ENCODE results near the gene C16orf89.

The C16orf89 gene

DNA sequence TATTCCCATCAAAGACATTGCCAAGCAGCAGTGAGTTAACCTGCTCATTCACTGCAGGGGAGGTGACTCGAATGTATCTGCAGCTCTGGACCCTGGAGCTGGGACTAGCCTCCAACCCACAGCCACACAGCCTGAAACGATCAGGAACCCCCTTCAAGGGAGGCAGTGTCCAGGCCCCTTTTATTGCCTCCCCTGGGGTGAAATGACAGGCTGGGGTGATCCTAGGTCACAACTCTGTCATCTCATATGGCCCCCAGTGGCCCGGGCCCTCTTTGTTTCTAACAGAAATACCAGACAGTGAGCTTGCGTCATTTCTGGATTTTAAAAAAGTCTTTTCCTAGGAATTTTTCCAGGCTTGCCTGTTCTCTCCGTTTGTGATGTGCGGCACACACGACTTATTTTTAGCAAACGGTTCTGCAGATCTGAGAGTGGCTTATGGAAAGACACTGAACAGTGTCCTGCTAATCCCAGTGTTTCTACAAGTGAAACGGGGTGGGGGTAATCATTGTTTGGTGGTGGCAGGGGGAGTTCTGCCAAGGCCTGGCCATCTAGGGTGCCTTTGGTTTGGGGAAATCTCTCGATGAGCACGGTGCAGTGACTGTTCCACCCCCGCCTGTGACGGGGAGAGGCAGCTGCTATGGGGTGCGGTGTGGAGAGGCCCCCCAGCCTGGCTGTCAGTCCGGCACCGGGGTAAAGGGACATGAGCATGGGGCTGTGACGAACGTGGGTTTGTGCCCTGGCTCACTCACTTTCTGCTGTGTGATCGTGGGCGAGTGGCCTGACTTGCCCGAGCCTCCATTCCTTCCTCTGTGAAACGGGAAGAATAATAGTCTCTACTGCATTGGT, 59.2 kb downstream of the C16orf89 start:
- in situ Hi-C loops (cut with MboI; ENCODE audit: low sequenced_read_pairs) = no loop called here

DNA sequence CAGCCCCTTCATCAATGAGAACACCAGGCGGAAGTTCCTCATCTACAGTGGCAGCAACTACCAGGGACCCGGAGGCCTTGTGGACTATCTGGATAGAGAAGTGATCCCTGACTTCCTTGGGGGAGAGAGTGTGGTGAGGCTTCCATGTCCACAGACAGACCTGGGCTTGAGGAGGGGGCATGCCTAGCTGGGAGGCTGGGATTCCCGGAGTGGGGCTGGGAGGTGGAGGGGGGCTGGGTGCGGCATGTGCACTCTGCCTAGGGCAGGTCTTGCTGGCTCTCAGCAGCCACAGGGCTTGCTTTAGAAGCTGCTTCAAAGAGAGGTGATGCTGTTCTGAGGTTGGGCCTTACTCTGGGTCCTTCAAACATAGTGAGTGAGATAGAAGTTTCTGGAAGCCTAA, 59.8 kb downstream of the C16orf89 start:
- in situ Hi-C loops (cut with MboI; ENCODE audit: low sequenced_read_pairs) = no loop called here

DNA sequence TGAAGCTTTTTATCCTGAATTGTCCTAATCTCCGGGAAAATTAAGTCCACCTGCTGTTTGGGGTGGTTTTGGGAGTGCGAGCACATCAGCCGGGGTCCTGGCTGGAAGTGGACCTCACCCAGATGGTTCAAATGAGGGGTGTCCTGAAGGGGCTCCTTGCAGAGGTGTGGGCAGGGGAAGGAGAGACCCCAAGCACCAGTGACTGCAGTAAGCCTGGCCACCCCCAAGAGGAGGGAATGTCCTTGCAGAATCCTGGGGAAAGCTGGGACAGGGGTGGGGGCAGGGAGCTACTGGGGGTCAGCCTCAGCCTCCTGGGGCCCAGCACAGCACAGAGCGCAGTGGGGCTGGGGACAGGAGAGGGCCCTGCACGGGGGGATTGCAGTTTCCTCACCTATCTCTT, 61.4 kb downstream of the C16orf89 start:
- in situ Hi-C loops (cut with MboI; ENCODE audit: low sequenced_read_pairs) = no loop called here

DNA sequence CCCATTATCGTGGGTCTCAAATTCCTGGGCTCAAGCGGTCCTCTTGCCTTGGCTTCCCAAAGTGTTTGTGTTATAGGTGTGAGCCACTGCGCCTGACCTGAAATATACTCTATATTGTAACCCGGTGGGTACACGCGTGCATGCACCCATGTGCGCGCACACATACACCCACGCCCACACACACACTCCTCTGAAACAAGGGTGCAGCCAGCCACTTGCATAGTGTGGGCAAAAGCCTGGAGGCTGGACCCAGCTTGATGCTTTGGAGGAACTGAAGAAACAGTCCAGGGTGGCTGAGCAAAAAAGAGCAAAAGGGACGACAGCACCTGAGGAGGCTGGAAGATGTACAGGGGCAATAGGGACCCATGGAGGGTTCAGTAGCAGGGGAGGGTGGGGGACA, 61.9 kb downstream of the C16orf89 start:
- in situ Hi-C loops (cut with MboI; ENCODE audit: low sequenced_read_pairs) = no loop called here

DNA sequence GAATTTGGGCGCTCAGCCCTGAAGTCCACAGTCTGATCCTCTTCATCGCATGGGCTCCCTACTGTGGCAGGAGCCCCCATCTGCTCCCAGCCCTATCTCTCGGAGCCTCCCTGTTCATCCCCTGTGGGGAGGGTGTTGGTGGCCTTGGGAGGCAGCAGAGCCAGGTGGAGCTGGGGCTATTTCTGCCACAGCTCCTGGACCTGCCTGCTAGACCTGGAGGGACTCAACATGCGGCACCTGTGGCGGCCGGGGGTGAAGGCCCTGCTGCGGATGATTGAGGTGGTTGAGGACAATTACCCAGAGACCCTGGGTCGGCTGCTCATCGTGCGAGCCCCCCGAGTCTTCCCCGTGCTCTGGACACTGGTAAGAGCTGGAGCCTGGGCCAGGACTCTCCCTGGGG, 62.5 kb downstream of the C16orf89 start:
- in situ Hi-C loops (cut with MboI; ENCODE audit: low sequenced_read_pairs) = no loop called here

DNA sequence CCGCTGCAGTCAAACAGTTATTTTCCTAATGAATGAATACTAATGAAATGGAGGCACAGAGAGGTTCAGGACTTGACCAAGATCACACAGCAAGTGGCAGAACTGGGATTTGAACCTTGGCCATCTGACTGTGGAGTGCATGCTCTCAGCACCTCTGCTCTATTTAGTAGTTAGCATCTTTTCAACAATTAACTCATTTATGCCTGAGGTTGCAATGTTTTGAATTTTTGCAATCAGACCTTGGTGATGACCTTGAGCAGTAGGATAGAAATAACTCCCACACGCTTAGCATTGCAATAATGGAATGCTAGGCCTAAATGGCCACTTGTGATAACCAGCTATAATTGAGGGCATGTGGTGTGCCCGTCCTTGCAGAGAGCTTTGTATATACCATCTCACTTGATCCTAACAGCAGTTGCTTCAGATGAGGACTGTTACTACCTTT, 63.0 kb downstream of the C16orf89 start:
- in situ Hi-C loops (cut with MboI; ENCODE audit: low sequenced_read_pairs) = no loop called here

DNA sequence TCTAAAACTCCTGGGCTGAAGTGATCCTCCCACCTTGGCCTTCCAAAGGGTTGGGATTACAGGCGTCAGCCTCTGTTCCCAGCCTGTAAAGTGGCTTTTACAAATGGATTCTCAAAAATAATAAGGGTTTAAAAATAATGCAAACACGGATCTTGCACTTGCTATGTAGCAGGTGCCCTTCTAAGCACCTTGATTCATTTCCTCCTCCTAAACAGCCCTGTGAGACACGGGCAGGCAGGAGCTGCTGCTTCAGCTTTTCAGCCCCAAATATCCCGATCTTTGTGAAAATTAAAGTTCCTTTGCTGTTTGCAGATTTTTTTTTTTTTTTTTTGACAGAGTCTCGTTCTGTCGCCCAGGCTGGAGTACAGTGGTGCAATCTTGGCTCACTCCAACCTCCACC, 63.8 kb downstream of the C16orf89 start:
- in situ Hi-C loops (cut with MboI; ENCODE audit: low sequenced_read_pairs) = no loop called here

DNA sequence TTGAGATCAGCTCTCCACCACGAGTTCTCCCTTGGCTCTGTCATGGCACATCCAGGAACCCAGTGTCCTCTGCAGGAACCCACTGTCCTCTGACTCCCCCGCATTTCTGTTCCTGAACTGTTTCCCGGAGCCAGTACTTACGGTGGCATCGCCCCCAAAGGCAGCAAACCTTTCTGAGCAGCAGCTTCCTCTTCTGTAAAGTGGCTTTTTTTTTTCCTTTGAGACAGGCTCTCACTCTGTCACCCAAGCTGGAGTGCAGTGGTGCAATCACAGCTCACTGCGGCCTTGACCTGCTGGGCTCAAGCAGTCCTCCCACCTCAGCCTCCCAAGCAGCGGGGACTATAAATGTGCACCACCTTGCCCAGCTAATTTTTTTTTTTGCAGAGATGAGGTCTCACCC, 64.2 kb downstream of the C16orf89 start:
- in situ Hi-C loops (cut with MboI; ENCODE audit: low sequenced_read_pairs) = no loop called here

DNA sequence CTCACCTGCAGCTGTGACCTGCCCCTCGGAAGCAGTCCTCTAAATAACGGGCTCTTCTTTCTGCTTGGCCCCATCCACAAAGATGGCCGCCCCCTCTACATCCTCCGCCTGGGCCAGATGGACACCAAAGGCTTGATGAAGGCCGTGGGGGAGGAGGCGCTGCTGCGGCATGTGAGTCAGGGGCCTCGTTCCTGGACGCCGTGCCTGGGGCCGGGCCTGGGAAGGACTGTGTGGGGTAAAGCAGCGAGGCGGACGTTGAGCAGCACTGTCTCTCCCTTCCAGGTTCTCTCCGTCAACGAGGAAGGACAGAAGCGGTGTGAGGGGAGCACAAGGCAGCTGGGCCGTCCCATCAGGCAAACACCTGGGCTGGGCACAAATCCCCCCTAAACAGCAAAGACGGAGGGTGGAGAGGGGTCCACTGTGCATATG, 65.2 kb downstream of the C16orf89 start:
- in situ Hi-C loops (cut with MboI; ENCODE audit: low sequenced_read_pairs) = no loop called here

DNA sequence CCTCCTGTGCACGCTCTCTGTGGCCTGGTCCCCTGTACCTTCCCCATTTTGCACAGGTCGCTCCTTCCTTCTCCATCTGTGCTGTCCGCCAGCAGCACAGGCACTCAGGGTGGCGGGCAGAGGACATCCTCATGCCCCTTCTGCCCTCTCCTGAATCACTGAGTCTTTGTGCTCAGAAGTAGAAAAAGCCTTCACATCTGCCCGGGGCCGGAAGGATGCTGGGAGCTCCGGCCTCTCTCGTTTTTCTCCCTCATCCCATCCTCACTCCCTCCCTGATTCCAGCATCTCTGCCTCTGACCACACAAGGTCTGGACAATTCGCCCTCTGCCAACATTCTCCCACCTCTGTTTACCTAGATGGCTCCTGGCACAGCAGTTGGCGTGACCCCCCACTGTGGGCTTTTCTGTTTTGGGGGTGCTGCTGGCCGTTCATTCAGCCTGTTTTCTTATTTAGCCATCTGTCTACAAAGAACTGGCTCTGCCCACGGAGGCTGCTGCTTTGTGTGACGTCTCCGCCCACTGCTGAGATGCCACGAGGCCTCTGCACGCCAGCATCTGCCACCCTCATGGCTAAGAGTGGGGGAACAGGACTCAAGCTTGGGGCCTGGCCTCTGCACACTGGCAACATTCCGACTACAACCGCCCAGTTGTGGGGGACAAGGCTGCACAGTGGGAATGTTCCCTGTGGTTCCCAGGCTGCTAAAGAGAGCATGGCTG, 70.9 kb downstream of the C16orf89 start:
- in situ Hi-C loops (cut with MboI; ENCODE audit: low sequenced_read_pairs) = no loop called here

Measured in hTERT RPE-1 (cell line).